HG03060 (cell line): Measurements from ENCODE around the gene MRM2.

ENCODE experiments used
- ATAC-seq: cut with Tn5 transposase; IDR thresholded peaks from one replicate; pipeline ENCODE4 v1.9.1; 2021; ENCODE audit warnings: low read depth, moderate number of reproducible peaks; ENCODE audit not compliant: unreplicated experiment

MRM2 gene

GRCh38 chr7:2249744-2250323 is 7.8 kb upstream of the MRM2 start:
- no peak for ATAC-seq

- no peak for ATAC-seq
These were observed 7.1 kb upstream of the MRM2 start for GRCh38 chr7:2248984-2249694.

- no peak for ATAC-seq
These were observed 5.4 kb upstream of the MRM2 start for GRCh38 chr7:2247141-2247995.

DNA sequence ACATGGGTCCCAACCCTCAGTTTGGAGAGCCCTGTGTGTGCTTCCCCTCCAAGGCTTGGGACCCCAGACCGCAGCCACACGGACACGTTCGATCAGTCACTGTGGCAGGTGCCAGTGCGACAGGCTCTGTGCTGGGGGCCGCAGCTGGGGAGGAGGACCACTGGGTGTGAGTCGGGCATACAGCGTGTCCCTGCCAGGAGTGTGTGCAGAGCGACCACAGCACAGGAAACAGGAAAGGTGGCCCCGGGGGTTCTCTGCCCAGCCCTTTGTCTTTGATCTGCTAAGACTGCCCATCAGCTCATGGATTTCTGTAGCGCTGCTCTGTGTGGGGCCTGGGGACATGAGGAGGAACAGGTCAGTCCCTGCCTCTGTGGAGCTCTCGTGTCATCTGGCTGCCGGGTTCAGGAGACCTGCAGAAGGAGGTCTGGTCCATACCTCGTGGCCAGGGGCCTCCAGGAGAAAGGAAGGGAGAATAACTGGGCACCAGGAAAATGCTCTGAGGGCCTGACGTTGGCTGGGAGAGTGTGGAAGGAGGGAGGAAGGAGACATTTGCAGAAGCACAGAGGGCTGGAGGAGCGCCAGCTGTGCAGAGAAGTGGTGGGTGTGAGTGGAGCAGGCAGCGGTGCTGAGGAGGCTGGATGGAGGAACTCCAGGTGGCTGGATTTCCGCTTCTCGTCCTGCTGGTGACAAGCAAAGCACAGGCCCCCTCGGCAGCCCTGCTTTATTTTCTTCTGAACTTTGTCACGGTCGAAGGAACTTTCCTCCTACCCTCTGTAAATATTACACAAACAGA is 4.1 kb upstream of the MRM2 start:
- ATAC-seq = no peak

GRCh38 chr7:2244404-2244995 is 2.5 kb upstream of the MRM2 start:
- ATAC-seq = no peak

DNA sequence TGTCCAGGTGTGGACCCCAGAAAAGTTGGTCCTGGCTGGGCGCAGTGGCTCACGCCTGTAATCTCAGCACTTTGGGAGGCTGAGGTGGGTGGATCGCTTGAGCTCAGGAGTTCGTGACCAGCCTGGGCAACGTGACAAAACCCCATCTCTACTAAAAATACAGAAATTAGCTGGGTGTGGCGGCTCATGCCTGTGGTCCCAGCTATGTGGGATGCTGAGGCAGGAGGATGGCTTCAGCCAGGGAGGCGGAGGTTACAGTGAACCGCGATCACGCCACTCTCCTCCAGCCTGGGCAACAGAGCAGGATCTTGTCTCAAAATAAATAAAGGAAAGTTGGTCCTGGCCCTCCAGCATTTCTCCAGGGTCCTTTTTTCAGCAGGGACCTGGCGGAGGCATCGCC is 1.5 kb upstream of the MRM2 start:
- ATAC-seq = no peak

- no peak for ATAC-seq
These were observed 780 bp upstream of the MRM2 start for GRCh38 chr7:2242541-2243429.

- no peak for ATAC-seq
These were observed 2.8 kb downstream of the MRM2 start for GRCh38 chr7:2239242-2239641.

DNA sequence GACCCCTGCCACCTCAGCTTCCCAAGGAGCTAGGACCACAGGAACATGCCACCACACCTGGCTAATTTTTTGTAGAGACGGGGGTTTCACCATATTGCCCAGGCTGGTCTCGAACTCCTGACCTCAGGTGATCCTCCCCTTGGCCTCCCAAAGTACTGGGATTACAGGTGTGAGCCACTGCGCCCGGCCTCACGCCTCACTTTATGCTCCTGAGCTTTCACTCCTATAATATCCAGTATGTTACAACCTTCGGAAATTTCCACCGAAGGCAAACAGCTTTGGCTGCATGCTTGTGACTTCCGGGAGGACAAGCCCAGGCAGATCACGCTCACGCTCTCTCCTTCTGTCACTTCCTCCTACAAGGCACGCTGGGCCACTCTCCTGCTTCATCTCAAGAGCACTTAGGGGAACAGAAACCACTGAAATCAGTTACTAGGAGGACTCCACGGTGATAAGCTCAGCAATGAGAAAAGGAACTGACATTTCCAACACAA is 4.8 kb downstream of the MRM2 start:
- ATAC-seq = no peak

DNA sequence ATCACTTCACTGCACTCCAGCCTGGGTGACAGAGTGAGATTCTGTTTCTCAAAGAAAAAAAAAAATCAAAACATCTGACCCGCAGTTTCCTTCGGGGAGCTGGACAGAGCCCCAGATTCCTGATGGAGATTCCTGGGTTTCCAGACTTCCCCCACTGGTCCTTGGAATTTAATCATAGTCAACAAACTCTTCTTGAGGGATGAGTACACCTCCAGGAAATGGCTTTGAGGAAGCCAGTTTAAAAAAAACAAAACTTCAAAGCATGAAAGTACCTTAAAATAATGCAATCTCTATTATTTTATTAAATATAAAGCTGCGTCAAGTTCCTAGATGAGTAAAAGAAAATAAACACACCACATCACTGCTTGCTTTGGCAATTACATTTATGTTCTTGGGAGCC is 8.1 kb downstream of the MRM2 start:
- no peak for ATAC-seq

- peak; percentile 52 for ATAC-seq
These were observed 9.1 kb downstream of the MRM2 start, which contains the start of gene MAD1L1 for GRCh38 chr7:2232766-2233520. Gene MAD1L1, minus strand, starts transcription at chr7:2232945. Its CDS starts 2,812 bp downstream, at chr7:2230133.

DNA sequence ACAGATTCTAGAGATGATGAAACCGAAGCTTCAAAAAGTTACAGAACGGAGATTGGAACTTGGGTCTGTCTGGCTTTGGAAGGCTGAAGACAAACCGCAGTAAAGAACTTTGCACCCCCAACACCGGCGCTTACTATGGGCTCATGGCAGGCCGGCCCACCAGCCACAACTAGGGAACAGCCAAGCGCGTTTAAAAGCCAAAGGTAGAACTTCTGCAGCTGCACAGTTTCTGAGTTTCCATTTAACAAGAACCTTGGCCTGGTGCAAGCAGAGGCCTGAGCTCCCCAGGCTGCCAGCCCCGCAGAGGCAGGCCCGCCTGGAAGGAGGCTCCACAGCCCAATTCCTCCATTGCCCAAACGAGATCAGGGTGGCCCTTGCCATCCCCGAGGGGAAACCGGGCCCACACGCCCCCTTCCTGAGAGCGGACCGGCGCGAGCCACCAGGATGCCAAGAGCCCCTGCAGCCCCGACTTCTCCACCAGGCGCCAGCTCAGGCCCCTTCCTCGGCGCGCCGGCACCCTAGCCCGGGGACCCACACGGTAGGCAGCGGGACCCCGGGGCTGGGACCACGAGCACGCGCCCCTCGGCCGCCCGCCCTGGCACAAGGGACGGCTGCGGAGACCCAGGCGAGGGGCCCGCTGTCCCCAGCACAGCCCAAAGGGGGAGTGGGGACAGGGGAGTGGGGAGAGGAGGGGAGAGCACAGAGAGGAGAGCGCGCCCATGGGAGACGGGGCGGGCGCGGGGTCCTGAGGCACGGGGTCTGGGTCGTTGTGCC is 9.8 kb downstream of the MRM2 start:
- ATAC-seq = no peak

GRCh38 chr7:2230882-2231281 is 11.1 kb downstream of the MRM2 start:
- no peak for ATAC-seq

GRCh38 chr7:2230226-2230625 is 11.8 kb downstream of the MRM2 start:
- no peak for ATAC-seq

- ATAC-seq = no peak
These were observed 12.5 kb downstream of the MRM2 start for GRCh38 chr7:2229467-2229866.

- no peak for ATAC-seq
These were observed 13.1 kb downstream of the MRM2 start for GRCh38 chr7:2228921-2229320.

- no peak for ATAC-seq
These were observed 14.3 kb downstream of the MRM2 start for GRCh38 chr7:2227699-2228098.

GRCh38 chr7:2225830-2226229 is 16.2 kb downstream of the MRM2 start:
- no peak for ATAC-seq
